Epithelial cell of umbilical artery (primary cell): ENCODE measurements around the gene SHH. TPM values are rescaled to one million over a fixed set of nuclear protein-coding genes. Genes with fewer than 3 reads are reported as not detected.

Source experiments
- total RNA-seq: library from RNA; depleted of rRNA; stranded (reverse); fragments of >200 nt; gene quantifications from 2 replicates; pipeline ENCODE4 v1.2.3, GENCODE V29; 2014

SHH gene
- under 0.01 TPM in 1 of 2 replicates, not detected in the other for total RNA-seq

DNA sequence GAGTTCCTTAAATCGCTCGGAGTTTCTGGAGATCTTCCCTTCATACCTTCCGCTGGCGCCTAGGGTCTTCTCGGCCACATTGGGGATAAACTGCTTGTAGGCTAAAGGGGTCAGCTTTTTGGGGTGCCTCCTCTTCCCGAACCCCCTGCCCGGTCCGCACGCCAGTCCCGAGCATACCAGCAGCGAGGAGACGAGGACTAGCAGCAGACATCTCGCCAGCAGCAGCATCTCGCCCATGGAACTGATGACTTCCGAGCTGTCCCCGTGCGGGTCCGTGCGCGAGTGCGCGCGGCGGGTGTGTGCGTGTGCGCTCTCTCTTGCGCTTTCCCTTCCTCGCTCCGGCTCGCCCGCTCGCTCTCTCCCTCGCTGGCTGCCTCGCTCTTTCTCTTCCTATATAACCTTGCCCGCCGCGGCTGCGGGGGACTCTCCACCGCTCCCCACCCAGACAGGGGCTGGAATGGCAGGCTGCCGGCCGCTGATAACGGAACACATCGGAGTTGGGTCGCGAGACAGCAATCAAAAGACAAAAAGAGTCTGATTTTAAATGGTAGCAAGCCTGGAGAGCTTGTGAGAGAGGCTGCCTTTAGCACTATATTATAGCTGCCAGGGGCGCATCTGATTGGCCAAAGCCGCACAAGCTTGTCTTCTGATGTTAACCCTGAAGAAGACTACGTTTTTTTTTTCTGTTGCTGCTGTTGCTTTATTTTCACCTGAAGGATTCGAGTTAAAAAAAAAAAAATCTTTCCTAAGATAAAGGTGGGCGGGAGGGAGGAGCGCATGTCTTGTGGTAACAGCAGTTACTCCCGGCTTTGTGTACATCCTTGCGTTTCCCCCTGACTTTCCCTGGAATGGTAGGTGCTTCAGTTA, at the start of gene SHH:
Gene SHH (minus strand): TSS at position 569 of the 867 bp plus-strand sequence. CDS start 341 bp downstream, at position 228.

Other genes with a start within 250 kb of the SHH start
- gene RBM33, start 167.8 kb downstream of the SHH start, total RNA-seq: 15.3 and 27.8 TPM in 2 replicates